ENCODE results near the gene PPP2R2C. TPM values are rescaled to one million over a fixed set of nuclear protein-coding genes. Genes with fewer than 3 reads are reported as not detected.

PPP2R2C gene
- total and polyA plus RNA-seq, 9 of the 15 experiments (the other 6 are each of a cell fraction or from before 2014, with no cell fraction given): 0.04 to 0.06 TPM; not detected in 7

GRCh38 chr4:6294705-6295421 is 177.6 kb downstream of the PPP2R2C start (continued):
- TF ChIP-seq ZNF740 (CRISPR knock-in tag; IDR thresholded peaks at IDR 0.05): no peak
- TF ChIP-seq ZNF740 (tag; IDR thresholded peaks at IDR 0.05): no peak

- Histone ChIP-seq H3K27ac (ENCODE audit: extremely low read depth, low read depth, low read length) (no peak overlapping the region), H3K4me2 (ENCODE audit: insufficient read depth, low read length) (no peak overlapping the region), H3K79me2 (ENCODE audit: control insufficient read depth, insufficient read depth, low read length) (no peaks in the 10 kb centered on the region), H3K27me3 (ENCODE audit: control insufficient read depth in 2 of 2, insufficient read depth in 2 of 2, low read length in 2 of 2) (peaks cover 2 to 47% of the 10 kb centered on the region in 2 experiments; a peak in 3 of 5 replicates), H3K4me1 (replicated peaks in 1 of 2; ENCODE audit: control insufficient read depth in 2 of 2, insufficient read depth in 2 of 2, low read length in 2 of 2) (peaks cover 0 to 4% of the 10 kb centered on the region in 2 experiments; a peak in 1 of 5 replicates), H2AFZ (ENCODE audit: low read depth, low read length) (no peak overlapping the region), H3K9ac (ENCODE audit: insufficient read depth in 1 of 2, low read depth in 2 of 2, low read length in 2 of 2) (no peak overlapping the region), H4K20me1 (replicated peaks; ENCODE audit: control insufficient read depth, insufficient read depth, low read length) (0 out of 2 replicates have a peak, but pooled peaks cover 11% of the 10 kb centered on the region), H3K4me3 (no peak overlapping the region), H3K36me3 (ENCODE audit: control insufficient read depth, insufficient read depth, low read length) (no peaks in the 10 kb centered on the region), H3K9me1 (ENCODE audit: control insufficient read depth, insufficient read depth, low read length) (peaks cover 3% of the 10 kb centered on the region), H3K9me3 (replicated peaks; ENCODE audit: control insufficient read depth, insufficient read depth, low read depth, low read length) (no peaks in the 10 kb centered on the region)
- 0% methylated on average over 8 of the region's 8 CpGs for WGBS (ENCODE audit: insufficient coverage, low coverage, missing lambda C conversion rate)
- BruUV-seq (replicated peaks): no TSS peak
- ChIA-PET POLR2A (no interaction called here), CTCF (ENCODE audit: low intra/inter-chr PET ratio) (no interaction called here)
- DNase-seq (ENCODE audit: extremely low read depth in 1 of 4, low spot score in 3 of 4): no peak
- FAIRE-seq: no peak
- ATAC-seq: no peak
- intact Hi-C loops (cut with micrococcal nuclease): no loop called here
- in situ Hi-C loops (cut with MboI): no loop called here
- TF ChIP-seq DPF2 (IDR thresholded peaks at IDR 0.05) (no peak), CREB3L1 (IDR thresholded peaks at IDR 0.05; ENCODE audit: borderline replicate concordance, low read depth) (no peak), ZNF609 (CRISPR knock-in tag; IDR thresholded peaks at IDR 0.05; ENCODE audit: borderline replicate concordance) (no peak), STAG1 (CRISPR knock-in tag; IDR thresholded peaks at IDR 0.05; ENCODE audit: borderline replicate concordance) (no peak), FOSL1 (tag; conservative IDR thresholded peaks at IDR 0.05) (no peak), CAMTA2 (CRISPR knock-in tag; conservative IDR thresholded peaks at IDR 0.05) (no peak), GATAD2A (IDR thresholded peaks at IDR 0.05) (no peak), ZNF41 (CRISPR knock-in tag; conservative IDR thresholded peaks at IDR 0.05) (no peak), ZNF589 (CRISPR knock-in tag; IDR thresholded peaks at IDR 0.05; ENCODE audit: low read depth) (no peak), STAT5B (CRISPR knock-in tag; IDR thresholded peaks at IDR 0.05) (no peak), FOXA1 (IDR thresholded peaks at IDR 0.05; ENCODE audit: borderline replicate concordance) (no peak), ZBTB7A (IDR thresholded peaks at IDR 0.05; ENCODE audit: borderline replicate concordance, control insufficient read depth, low read depth, low read length) (no peak)
Measured at GRCh38 chr4:6293661-6294060, 178.8 kb downstream of the PPP2R2C start.
